Middle frontal gyrus (tissue), 1 donor: Measurements from ENCODE around the gene NCKIPSD.

Experiments used
- DNase-seq: peaks from one replicate; pipeline ENCODE4 v3.0.0-alpha.2; 2015; ENCODE audit warnings: low spot score; ENCODE audit errors: extremely low spot score

The NCKIPSD gene

DNA sequence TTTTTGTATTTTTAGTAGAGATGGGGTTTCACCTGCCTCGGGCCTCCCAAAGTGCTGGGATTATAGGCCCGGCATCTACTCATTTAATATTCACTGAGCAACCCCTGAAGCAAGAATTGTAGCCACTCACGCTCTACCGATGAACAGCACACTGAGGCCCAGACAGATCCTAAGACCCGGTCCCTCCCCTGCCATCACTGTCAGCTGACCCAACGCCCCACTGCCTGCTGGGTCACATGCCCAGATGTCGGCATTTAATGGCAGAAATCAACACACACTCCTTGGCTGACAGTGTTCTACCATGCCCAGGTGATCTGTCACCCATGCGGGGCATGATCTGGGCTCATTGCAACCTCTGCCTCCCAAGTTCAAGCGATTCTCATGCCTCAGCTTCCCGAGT is 60.9 kb downstream of the NCKIPSD start:
- no peak for DNase-seq

DNA sequence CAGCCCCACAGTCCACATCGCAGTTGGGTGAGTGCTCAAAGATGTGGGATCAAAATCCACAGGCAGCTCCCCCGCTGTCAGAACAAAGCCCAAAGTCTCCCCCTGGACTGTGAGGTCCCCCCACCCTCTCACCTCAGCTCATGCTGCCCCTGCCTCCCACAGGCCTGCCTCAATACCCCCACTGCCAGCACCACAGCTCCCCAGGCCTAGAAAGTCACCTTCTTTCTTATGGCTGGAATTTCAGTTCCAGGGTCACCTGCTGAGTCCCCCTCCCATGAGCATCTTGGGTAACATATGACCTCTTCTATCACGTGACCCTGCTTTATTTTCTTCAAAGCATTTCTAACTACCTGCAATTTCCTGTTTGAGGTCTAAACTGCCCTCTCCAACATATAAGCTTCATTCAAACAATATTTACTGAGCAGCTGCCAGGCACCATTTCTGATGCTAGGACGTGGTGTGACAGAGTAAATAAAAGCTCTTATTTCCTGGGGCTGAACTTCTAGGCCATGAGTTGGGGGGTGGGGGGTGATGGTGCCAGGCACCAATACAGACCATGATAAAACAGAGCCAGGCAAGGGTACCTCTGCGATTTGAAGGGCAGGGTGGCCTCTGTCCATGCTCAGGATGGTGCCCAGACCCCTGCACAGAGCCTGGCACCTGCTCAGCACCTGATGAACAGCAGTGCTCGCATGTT is 61.7 kb downstream of the NCKIPSD start:
- no peak for DNase-seq
